Measurements from ENCODE around the gene CIDEA. TPM values are rescaled to one million over a fixed set of nuclear protein-coding genes. Genes with fewer than 3 reads are reported as not detected.

The CIDEA gene
- total RNA-seq, 1 experiment from 2014 or later = not detected

DNA sequence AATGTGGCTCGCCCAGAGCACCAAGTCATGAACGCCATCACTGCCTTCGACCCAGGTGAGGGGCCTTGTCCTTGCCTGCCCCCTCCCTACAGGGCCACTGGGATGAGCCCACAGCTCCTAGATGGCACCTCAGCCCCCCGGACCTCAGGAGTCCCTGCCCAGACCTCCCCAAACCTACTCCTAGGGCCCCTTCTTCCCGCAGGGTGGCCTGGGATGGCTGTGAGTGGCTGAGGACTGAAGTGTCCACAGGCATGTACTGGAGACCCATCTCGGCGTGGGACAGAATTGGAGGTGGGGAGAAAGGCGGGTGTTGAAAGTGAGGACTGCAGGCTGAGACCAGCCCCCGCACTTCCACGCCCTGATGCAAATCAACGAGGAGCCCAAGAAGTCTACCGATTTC, 51.0 kb downstream of the CIDEA start:
- peaks cover 19% of the 10 kb centered on the region for H3K4me1 ChIP-seq (replicated peaks)
- no peak for DNase-seq (ENCODE audit: low read depth in 1 of 2, low spot score in 2 of 2)
- no peak overlapping the region for H3K4me3 ChIP-seq
- H3K9me3 ChIP-seq (replicated peaks) = peaks cover 4% of the 10 kb centered on the region; the same call in 1 of the 2 replicates
- H3K27ac ChIP-seq = no peak overlapping the region
- no peaks in the 10 kb centered on the region for H3K27me3 ChIP-seq (replicated peaks)
- H3K36me3 ChIP-seq = peaks cover 22% of the 10 kb centered on the region

DNA sequence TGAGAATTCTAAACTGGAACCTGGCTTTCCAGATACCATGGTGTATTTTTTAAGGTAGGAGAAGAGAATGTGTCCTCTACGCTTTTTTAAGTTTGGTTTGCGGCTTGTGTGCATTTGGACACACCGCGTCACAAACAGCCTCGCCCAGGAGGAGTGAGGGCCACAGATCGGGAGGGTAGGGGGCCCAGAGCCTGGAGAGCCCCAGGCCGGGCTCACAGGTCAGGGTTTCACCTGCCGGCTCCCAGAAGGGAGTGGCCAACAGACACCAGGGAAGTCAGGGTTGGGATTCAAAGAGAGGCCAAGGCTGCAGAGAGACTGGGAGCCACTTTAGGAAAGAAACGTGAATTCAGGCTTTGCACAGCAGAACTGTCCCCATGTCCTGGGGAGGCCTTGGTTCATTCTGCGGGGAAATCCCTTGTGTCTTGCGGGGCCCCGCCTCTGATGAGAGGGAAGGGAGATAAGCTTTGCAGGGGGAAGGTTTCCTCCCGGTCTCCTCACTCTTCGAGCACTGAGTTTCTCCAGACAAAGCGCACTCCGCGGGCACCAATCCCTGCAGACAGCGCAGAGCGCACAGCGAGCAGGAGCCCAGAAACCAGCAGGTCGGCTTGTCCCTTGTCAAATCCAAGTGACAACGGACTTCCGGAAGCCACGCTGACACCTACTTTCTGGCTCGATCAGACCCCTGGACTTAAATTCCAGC, 51.9 kb downstream of the CIDEA start:
- no peak overlapping the region for H3K27ac ChIP-seq
- no peaks in the 10 kb centered on the region for H3K27me3 ChIP-seq (replicated peaks)
- peaks cover 30% of the 10 kb centered on the region for H3K36me3 ChIP-seq
- peaks cover 4% of the 10 kb centered on the region; the same call in 1 of the 2 replicates for H3K9me3 ChIP-seq (replicated peaks)
- DNase-seq (ENCODE audit: low read depth in 1 of 2, low spot score in 2 of 2) = no peak
- peaks cover 24% of the 10 kb centered on the region for H3K4me1 ChIP-seq (replicated peaks)
- H3K4me3 ChIP-seq = peak overlapping the region; percentile 100; the same call in 1 of the 2 replicates

DNA sequence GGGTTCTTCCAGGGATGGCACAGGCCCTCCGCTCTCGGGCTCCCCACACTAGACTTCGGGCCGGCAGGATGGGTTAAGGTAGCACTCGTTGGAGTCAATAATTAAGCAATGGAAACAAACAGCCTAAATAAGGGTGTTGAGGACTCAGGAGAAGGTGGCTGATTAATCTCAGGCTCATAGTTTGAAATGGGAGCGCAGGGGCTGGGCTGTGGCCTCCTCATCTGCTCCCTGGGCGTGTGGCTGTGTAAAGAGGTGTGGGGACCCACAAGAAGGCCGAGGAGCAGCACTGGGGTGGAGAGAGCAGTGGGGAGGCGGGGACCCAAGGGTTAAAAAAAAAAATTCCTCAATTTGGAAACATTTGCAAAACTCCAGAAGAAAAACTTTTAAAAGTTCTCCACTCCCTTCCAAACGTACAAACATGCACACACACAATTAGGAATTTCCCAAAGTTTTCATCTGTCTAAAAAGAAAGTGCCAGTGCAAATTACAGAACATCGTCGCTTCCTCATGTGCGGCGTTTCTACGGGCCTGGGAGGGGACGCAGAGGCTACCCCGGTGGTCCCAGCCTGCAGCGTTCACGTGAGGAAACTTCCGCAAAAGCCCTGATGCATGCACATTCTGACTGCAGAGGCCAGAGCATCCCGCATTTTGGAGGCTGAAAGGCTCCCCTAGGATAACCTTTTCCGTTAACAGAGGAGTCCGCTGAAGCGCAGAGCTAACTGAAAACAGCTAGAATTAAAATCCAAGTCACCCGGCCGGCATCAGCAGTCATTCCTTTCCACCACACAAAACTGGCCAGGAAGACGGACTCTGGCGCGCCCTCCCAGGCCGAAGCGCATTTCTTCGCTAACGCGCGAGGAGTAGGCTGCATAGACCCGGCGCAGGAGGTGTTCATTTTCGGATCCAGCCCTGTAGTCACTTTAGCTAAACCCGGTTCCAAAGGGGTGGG, 52.9 kb downstream of the CIDEA start:
- peaks cover 7% of the 10 kb centered on the region; the same call in 1 of the 2 replicates for H3K9me3 ChIP-seq (replicated peaks)
- peak overlapping the region; percentile 100 for H3K4me3 ChIP-seq
- H3K27ac ChIP-seq = peak overlapping the region; percentile 99
- no peaks in the 10 kb centered on the region for H3K27me3 ChIP-seq (replicated peaks)
- DNase-seq (ENCODE audit: low read depth in 1 of 2, low spot score in 2 of 2) = peak; percentile 68 to 78
- peaks cover 24% of the 10 kb centered on the region for H3K4me1 ChIP-seq (replicated peaks)
- H3K36me3 ChIP-seq = peaks cover 40% of the 10 kb centered on the region

DNA sequence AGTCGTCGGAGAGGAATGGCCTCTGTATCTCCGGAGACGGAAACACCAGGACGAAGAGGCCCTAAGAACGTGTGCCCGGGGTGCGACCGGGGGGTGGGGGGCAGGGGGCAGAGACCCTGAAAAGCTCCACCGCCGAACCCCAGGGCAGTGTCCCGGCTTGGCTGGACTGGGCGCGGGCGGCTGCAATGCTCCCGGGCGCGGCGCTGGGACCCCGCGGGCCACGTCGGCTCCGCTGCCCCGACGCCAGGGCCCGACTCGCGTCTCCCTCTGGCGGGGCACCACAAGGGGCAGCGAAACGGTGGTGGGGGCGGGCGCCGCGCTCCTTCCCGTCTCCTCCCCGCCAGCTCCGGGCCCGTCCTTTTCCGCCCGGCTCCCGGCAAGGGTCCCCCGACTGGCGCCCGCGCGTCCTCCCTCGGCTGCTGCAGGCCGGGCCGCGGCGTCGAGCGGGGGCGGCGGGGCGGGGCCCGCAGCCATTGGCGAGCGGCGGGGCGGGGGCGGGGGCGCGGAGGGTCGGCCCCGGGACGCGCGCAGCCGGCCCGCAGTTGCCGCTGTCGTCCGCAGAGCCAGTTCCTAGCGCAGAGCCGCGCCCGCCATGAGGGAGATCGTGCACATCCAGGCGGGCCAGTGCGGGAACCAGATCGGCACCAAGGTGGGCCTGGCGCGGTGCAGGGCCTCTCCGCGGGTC, 53.7 kb downstream of the CIDEA start, which contains the start of gene TUBB6:
Gene TUBB6, plus strand, starts transcription at position 541 of the 685 bp plus-strand sequence. Its CDS starts 52 bp downstream, at position 593.
- H3K36me3 ChIP-seq = peaks cover 48% of the 10 kb centered on the region
- peak; percentile 87 to 93 for DNase-seq (ENCODE audit: low read depth in 1 of 2, low spot score in 2 of 2)
- H3K27ac ChIP-seq = peak within 1 kb of the TSS; percentile 99
- peaks cover 24% of the 10 kb centered on the region for H3K4me1 ChIP-seq (replicated peaks)
- H3K4me3 ChIP-seq = peak within 1 kb of the TSS; percentile 100
- H3K9me3 ChIP-seq (replicated peaks) = peaks cover 11% of the 10 kb centered on the region
- H3K27me3 ChIP-seq (replicated peaks) = no peaks in the 10 kb centered on the region

DNA sequence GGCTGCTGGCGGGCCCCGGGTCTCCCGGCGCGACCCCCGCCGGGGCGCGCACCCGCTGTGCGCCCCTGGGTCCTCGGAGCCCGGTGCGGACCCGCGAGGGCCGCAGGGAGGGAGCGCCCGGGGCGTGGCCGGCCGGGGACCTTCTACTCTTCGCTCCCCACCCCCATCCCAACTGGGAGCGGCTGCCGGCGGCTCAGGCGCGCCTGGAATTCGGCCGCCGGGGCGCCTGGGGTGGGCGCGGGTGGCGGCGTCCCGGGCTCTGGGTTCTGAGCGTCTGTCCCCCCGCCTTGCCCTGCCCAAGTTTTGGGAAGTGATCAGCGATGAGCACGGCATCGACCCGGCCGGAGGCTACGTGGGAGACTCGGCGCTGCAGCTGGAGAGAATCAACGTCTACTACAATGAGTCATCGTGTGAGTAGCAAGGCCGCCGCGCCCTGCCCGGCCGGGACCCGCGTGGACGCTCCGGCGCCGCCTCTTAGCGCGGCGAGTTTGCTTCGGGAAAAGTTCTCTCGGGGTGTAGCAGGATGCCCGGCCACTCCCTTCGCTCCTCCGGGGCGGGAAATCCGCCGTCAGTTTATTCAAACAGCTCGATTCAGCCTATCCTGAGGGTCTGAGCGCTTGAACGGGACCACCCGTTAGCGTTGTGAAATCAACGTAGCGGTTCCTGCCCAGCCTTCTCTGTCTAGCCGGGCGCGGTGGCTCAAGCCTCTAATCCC, 54.4 kb downstream of the CIDEA start:
- peak; percentile 88 to 93 for DNase-seq (ENCODE audit: low read depth in 1 of 2, low spot score in 2 of 2)
- H3K27me3 ChIP-seq (replicated peaks) = no peaks in the 10 kb centered on the region
- H3K36me3 ChIP-seq = peaks cover 55% of the 10 kb centered on the region
- peaks cover 11% of the 10 kb centered on the region for H3K9me3 ChIP-seq (replicated peaks)
- H3K27ac ChIP-seq = peak overlapping the region; percentile 99
- H3K4me1 ChIP-seq (replicated peaks) = peaks cover 24% of the 10 kb centered on the region
- H3K4me3 ChIP-seq = peak overlapping the region; percentile 100

DNA sequence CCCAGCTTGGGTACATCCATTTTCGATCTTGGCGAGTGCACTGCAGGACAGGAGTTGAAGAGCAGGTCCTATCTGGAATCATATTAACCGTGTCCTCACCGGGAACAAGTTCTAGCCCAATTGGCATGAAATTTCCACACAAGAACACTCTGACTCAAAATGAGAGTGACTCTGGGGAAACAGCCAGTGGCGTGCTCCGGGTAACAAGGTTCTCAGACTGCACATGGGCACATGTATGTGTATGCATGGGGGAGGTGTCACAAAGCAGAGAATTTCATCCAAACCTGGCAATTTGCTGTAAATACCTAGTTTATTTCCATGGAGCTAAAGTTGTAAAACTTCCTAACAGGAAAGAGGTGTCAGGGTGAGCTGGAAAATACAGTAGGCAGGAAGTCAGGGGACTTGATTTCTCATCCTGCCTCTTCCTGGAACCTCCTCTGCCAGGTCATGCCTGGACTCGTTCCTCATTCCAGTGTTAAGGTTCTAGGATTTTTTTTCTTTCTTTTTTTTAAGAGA, 55.6 kb downstream of the CIDEA start:
- Histone ChIP-seq H3K27me3 (replicated peaks) (no peaks in the 10 kb centered on the region), H3K4me1 (replicated peaks) (peaks cover 24% of the 10 kb centered on the region), H3K36me3 (peaks cover 67% of the 10 kb centered on the region), H3K4me3 (peak overlapping the region; percentile 100), H3K27ac (peak overlapping the region; percentile 99; the same call in 1 of the 2 replicates), H3K9me3 (replicated peaks) (peaks cover 11% of the 10 kb centered on the region)
- DNase-seq (ENCODE audit: low read depth in 1 of 2, low spot score in 2 of 2) = no peak

DNA sequence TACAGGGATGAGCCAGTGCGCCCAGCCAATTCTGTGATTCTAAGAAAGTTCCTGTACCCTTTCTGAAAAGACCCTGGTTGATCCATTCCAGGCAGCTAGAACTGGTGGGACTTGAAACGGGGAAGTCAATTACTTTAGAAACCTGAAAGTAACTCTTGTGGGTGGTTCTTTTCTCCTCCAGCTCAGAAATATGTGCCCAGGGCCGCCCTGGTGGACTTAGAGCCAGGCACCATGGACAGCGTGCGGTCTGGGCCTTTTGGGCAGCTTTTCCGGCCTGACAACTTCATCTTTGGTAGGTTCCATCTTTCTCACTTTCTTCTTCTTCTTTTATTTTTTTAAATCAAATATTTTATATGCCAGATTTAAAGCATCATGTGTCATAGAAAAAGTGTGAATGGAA, 56.6 kb downstream of the CIDEA start:
- peaks cover 11% of the 10 kb centered on the region for H3K9me3 ChIP-seq (replicated peaks)
- H3K27ac ChIP-seq = no peak overlapping the region
- peaks cover 24% of the 10 kb centered on the region for H3K4me1 ChIP-seq (replicated peaks)
- H3K36me3 ChIP-seq = peaks cover 77% of the 10 kb centered on the region
- no peak for DNase-seq (ENCODE audit: low read depth in 1 of 2, low spot score in 2 of 2)
- H3K27me3 ChIP-seq (replicated peaks) = no peaks in the 10 kb centered on the region
- H3K4me3 ChIP-seq = no peak overlapping the region

DNA sequence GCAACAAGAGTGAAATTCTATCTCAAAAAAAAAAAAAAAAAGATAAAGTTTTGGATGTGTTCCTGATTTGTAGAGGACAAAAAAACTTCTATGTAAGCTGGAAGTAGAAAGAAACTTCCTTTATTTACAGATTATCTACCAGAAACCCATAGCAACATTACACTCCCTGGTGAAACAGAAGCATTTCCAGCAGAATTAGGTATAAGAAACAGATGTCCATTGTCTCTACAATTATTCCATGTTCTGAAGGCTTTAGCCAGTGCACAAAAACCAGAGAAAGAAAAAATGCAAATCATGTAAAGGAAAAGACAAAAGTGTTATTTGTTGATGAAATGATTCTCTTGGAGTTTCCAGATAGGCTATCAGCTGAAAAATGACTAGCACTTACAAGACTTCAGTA, 58.8 kb downstream of the CIDEA start:
- Histone ChIP-seq H3K4me1 (replicated peaks) (peaks cover 19% of the 10 kb centered on the region), H3K27me3 (replicated peaks) (no peaks in the 10 kb centered on the region), H3K9me3 (replicated peaks) (peaks cover 11% of the 10 kb centered on the region), H3K4me3 (no peak overlapping the region), H3K36me3 (peaks cover 99% of the 10 kb centered on the region), H3K27ac (0 out of 2 replicates have a peak overlapping the region, but pooled peaks have one; percentile 17)
- no peak for DNase-seq (ENCODE audit: low read depth in 1 of 2, low spot score in 2 of 2)

DNA sequence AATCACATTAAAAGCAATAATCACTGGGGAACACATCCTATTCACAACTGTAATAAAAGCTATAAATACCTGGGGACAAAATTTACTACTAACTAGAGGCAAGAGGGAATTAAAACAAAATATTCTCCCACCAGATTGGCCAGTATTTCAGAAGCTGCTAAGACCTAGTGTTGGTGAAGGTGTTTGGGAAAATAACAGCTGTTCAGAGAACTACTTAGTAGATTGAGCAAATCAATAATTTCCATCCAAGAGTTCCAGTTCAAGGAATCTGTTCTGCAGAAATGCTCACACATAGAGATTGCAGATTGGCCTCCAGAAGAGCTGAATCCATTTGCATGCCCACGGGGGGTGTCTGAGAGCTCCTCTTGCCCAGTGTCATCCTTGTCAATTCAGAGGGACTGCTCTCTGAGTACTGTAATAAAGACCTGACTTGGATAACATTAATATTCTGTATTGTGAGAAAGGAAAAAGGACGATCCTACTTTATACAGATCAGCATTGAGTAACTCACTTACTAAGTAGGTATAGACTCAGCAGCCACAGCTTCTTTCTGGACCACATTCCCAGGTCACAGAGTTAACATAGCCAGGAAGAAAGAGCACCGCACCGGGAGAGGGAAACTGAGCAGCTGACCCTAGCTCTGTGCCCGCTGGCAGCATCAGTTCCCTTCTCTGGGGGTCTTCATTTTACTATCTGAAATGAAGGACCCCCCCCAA, 59.5 kb downstream of the CIDEA start:
- H3K4me3 ChIP-seq = no peak overlapping the region
- DNase-seq (ENCODE audit: low read depth in 1 of 2, low spot score in 2 of 2) = no peak
- H3K4me1 ChIP-seq (replicated peaks) = peaks cover 19% of the 10 kb centered on the region
- H3K36me3 ChIP-seq = peaks cover 100% of the 10 kb centered on the region
- peaks cover 6% of the 10 kb centered on the region for H3K9me3 ChIP-seq (replicated peaks)
- no peaks in the 10 kb centered on the region for H3K27me3 ChIP-seq (replicated peaks)
- 0 out of 2 replicates have a peak overlapping the region, but pooled peaks have one; percentile 17 for H3K27ac ChIP-seq

DNA sequence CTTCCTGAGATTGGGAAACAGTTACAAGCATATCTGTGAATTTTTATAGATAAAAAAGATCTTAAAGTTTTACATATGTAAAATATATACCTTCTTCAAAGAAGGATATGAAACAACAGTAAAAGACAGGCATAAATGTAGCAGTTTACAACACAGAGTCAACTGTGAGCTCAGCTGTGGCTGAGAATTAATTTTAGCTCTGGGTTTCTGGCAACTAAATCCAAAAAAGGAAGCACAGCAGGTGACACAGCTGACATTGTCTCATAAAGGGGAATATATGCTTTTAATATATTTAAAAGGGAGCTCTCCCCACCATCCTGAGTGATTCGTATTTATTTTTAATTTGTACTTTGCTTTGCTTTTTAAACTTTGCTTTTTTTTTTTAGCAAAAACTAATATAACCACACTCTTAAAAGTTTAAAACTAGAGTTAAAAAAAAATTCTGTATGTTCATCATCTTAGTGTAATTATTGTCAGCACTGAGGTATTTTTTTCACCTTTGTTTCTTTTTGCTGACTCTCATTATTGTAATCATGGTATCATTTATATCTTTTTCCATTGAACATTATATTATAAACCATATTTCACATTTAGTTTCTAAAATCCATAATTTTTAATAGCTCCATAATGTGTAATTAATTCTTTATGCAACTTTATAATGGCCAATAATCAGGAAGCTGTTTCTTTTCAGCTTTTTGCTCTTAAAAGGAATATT, 60.6 kb downstream of the CIDEA start:
- Histone ChIP-seq H3K27ac (no peak overlapping the region), H3K4me1 (replicated peaks) (peaks cover 19% of the 10 kb centered on the region), H3K9me3 (replicated peaks) (peaks cover 6% of the 10 kb centered on the region), H3K27me3 (replicated peaks) (no peaks in the 10 kb centered on the region), H3K36me3 (peaks cover 98% of the 10 kb centered on the region), H3K4me3 (no peak overlapping the region)
- no peak for DNase-seq (ENCODE audit: low read depth in 1 of 2, low spot score in 2 of 2)

DNA sequence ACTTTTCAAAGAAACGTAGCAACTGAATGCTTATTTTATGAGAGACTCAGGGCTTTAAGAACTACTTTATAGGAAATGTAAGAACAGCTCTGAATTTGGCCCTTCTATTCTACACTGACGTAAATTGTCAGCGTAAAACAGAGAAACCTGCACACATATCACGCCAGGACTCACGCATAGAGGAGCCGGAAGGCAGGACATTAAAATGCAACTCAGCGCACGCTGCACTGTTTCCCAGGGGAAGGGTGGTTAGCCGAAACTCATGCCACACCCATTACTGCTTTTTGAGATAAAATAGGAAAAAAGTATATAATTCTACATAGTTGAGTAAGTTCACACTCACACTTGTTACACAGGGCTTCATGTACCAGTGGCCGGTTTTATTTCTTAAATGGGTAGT, 61.3 kb downstream of the CIDEA start:
- H3K27ac ChIP-seq = no peak overlapping the region
- H3K4me1 ChIP-seq (replicated peaks) = peaks cover 13% of the 10 kb centered on the region
- DNase-seq (ENCODE audit: low read depth in 1 of 2, low spot score in 2 of 2) = no peak
- H3K27me3 ChIP-seq (replicated peaks) = no peaks in the 10 kb centered on the region
- H3K36me3 ChIP-seq = peaks cover 98% of the 10 kb centered on the region
- no peak overlapping the region for H3K4me3 ChIP-seq
- H3K9me3 ChIP-seq (replicated peaks) = peaks cover 6% of the 10 kb centered on the region

DNA sequence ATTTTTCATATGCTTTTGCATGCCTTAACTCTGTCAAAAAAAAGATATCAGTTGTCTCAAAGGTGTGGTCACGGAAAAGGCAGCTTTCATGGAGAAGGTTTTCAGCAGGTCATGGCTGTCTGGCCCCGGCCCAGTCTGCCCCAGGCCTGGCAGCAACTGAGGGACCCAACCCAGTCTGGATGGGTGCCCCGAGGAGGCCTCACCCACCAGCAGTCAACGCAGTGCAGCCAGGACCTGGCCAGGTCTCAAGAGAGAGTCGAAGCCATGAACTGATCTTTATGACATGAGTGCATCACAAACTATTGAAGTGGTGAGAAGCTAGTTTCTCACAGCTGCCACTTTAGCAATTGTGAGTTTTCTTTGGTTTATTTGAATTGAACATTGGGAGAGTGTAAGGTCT, 61.8 kb downstream of the CIDEA start:
- Histone ChIP-seq H3K27ac (no peak overlapping the region), H3K4me3 (no peak overlapping the region), H3K27me3 (replicated peaks) (no peaks in the 10 kb centered on the region), H3K9me3 (replicated peaks) (peaks cover 6% of the 10 kb centered on the region), H3K36me3 (peaks cover 98% of the 10 kb centered on the region), H3K4me1 (replicated peaks) (peaks cover 10% of the 10 kb centered on the region)
- no peak for DNase-seq (ENCODE audit: low read depth in 1 of 2, low spot score in 2 of 2)
